GM10248 (cell line): ENCODE results near the gene CNIH3.

Experiments
- CTCF ChIA-PET: fragments of 300-600 bp; sonication (Branson Sonifier 250); formaldehyde crosslinking; extraction: SDS; loops from one replicate; lab custom pipeline; 2021; ENCODE audit warnings: antibody characterized with exemption; lab: Yijun Ruan, JAX
- POLR2A ChIA-PET: fragments of 350-650 bp; sonication (Branson Sonifier 250); formaldehyde crosslinking; extraction: SDS; loops from one replicate; lab custom pipeline; 2020; ENCODE audit warnings: antibody characterized with exemption; lab: Yijun Ruan, JAX
- DNase-seq: peaks from one replicate; pipeline ENCODE4 v3.0.0; 2012; ENCODE audit errors: extremely low spot score
- CTCF ChIP-seq: IDR thresholded peaks from 2 replicates; pipeline ENCODE4 v1.5.1; 2012; ENCODE audit warnings: mild to moderate bottlenecking, low read depth; ENCODE audit errors: extremely low read depth, missing control alignments, control extremely low read depth

Gene CNIH3

DNA sequence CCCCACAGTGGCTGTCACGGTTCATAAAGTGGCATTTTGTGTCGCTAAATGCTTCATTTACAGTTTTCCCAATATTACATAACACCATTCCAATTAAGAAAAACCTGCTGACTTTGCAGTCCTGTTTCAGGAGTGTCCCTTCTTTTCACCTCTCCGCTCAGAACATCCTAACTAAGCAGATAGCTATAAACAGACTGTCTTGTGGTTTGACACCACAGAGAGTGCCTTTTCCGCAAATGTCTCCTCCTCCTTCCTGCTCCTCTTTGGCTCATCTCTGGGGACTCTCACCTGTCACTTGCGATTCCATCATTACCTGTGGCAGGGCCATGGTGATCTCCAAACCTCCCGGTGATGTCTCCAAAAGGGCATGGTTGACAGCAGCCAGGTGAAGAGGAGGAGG is 119.0 kb downstream of the CNIH3 start:
- ChIA-PET POLR2A (no interaction called here), CTCF (interaction anchor here (1.7 to 3.8 kb wide), 4 partner anchors 13 to 116 kb away, joined by 6 to 23 read pairs (median 10); no protein-coding TSS in a partner anchor)
- no peak for TF ChIP-seq CTCF
- no peak for DNase-seq

- peak; percentile 70 for DNase-seq
- ChIA-PET POLR2A (no interaction called here), CTCF (interaction anchor here (1.2 to 3.8 kb wide), 5 partner anchors 8 to 114 kb away, joined by 3 to 23 read pairs (median 13); no protein-coding TSS in a partner anchor)
- no peak for TF ChIP-seq CTCF
Observed at GRCh38 chr1:224736619-224737352, 120.7 kb downstream of the CNIH3 start.

GRCh38 chr1:224737353-224737727 is 121.2 kb downstream of the CNIH3 start:
- ChIA-PET CTCF (interaction anchor here (0.9 to 3.1 kb wide), 4 partner anchors 7 to 114 kb away, joined by 3 to 16 read pairs (median 8); no protein-coding TSS in a partner anchor), POLR2A (no interaction called here)
- TF ChIP-seq CTCF, result no peak
- DNase-seq, result no peak

DNA sequence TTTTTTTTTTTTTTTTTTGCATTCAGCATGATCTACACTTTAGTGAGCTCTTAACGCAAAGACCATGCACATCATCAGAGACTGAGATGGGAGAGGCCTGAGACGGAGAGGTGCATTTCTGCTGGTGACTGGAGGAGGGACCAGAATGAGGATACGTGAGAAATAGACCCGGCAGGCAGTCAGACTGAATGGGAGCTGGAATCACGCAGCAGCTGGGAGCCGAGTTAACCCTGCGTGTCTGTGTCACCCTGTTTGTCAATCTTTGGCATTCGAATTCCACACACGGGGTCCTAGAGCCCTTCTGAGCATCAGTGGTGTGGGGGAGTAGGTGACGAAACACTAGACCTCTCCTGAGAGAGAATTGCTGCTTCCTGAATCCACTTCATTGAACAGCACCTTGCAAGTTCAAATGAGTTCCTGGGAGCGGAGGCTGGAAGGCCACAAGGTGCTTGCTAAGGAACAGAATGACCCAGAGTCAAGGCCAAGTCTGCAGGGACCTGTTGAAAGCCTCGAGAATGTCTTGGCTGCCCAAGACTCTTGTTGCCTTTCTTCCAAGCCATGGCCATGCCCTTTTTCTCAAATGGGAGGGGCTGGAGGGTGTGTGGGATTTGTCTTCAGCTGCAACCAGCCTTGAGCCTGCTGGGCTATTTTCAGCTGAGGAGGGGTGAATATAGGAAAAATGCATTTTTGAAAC is 123.3 kb downstream of the CNIH3 start:
- ChIA-PET POLR2A (no interaction called here), CTCF (interaction anchor here (1.4 kb wide), 1 partner anchor 32 kb away, joined by 6 read pairs; no protein-coding TSS in a partner anchor)
- no peak for TF ChIP-seq CTCF

DNA sequence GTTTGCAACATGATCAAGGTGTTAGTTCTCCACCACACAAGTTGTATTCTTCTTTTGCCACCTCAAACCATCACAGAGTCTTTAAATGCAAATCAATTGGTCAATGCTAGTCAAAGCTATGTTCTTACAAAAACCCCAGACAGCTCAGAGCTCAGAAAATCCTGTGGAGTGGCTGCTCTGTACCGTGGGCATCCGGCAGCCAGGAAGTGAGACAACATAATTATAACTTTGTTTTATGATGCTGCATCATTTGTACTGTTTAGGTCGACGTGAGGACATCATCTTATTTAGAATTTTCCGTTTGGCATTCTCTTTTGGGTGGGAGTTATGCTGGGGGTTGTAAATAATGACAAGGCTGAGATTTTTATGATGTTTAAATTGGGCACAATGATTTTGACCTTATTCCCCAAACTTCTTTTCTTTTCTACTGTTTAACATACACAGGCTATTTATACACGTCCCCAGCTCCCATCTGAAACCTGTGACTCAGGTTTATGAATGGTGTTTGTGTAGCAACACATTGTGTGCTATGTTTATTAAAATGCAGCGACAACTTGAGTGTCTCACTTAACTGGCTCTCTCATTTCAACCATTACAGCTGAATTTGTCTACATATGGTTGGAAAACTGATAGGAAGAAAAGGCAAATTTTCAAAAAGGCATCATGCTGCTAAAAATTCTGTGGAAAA is 124.0 kb downstream of the CNIH3 start:
- ChIA-PET CTCF (interaction anchor here (0.8 to 1.4 kb wide), 3 partner anchors 31 to 112 kb away, joined by 3 to 6 read pairs (median 4); no protein-coding TSS in a partner anchor), POLR2A (no interaction called here)
- peak; percentile 67 for DNase-seq
- TF ChIP-seq CTCF, result no peak

More for the DNA sequence above, 123.3 kb downstream of the CNIH3 start:
- no peak for DNase-seq

DNA sequence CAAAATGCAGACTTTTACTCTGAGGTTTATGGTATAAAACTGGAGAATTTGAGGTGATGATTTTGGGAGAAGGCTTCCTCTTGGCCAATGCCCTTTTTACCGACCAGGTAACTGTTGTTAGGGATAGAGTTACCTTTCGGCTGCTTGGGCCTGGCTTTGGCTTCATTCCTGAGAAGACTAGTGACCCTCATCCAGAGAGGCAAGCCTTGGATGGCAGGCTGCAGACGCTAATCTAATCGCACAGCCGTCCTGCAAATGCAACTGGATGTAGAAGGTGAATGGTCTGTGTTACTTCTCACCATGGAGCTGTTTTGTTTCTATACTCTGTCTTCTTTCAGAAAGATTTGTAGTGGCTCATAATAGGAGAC is 124.6 kb downstream of the CNIH3 start:
- ChIA-PET CTCF (interaction anchor here (0.7 to 1.3 kb wide), 3 partner anchors 110 to 112 kb away, joined by 3 to 4 read pairs (median 3); no protein-coding TSS in a partner anchor), POLR2A (no interaction called here)
- TF ChIP-seq CTCF, result no peak
- DNase-seq, result no peak
